ENCODE results near the gene HS3ST6. TPM values are rescaled to one million over a fixed set of nuclear protein-coding genes. Genes with fewer than 3 reads are reported as not detected.

Gene HS3ST6
- total RNA-seq, 1 experiment from 2014 or later = not detected

DNA sequence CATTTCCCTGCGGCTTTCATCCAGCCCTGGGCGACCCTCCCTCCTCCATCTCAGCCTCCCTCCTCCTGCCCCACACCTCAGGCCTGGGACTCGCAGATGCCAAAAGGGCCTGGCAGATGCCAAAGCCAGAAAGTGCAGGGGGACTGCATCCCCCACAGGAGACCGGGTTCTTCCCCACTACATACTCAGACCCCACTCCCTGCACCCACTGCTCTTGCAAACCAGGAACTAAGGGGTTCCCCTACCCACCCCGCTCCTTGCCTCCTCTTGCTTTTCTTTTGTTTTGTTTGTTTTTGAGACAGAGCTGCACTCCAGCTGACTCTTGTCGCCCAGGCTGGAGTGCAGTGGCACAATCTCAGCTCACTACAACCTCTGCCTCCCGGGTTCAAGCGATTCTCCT lies 3.2 kb downstream of the HS3ST6 start:
- H3K36me3 ChIP-seq (ENCODE audit: control insufficient read depth in 1 of 2, insufficient read depth in 2 of 2, low read length in 2 of 2) = no peaks in the 10 kb centered on the region
- no peak overlapping the region for H3K27ac ChIP-seq (ENCODE audit: low read depth, low read length)
- H3K9ac ChIP-seq (ENCODE audit: low read length) = no peak overlapping the region
- CTCF ChIA-PET = no interaction called here
- H3K4me3 ChIP-seq (replicated peaks in 1 of 2; ENCODE audit: low read depth in 1 of 2, low read length in 2 of 2) = no peak overlapping the region
- no peak overlapping the region for H2AFZ ChIP-seq (ENCODE audit: low read depth, low read length, poor library complexity, severe bottlenecking)
- no peak for ATAC-seq
- no peaks in the 10 kb centered on the region for H3K27me3 ChIP-seq (ENCODE audit: insufficient read depth, low read length)
- H3K4me2 ChIP-seq (ENCODE audit: low read length) = no peak overlapping the region
- peaks cover 15 to 16% of the 10 kb centered on the region in 2 experiments for H3K4me1 ChIP-seq (ENCODE audit: control insufficient read depth in 1 of 2, insufficient read depth in 2 of 2, low read length in 2 of 2)
- H4K20me1 ChIP-seq (ENCODE audit: insufficient read depth) = no peaks in the 10 kb centered on the region
- H3K9me2 ChIP-seq (ENCODE audit: insufficient read depth) = no peaks in the 10 kb centered on the region
- DNase-seq (ENCODE audit: low read depth, low spot score) = no peak
- H3K79me2 ChIP-seq (ENCODE audit: insufficient read depth, low read length) = no peaks in the 10 kb centered on the region
- no peaks in the 10 kb centered on the region for H3K9me3 ChIP-seq (ENCODE audit: control insufficient read depth in 1 of 2, insufficient read depth in 1 of 2, low read depth in 1 of 2, low read length in 2 of 2)
- POLR2A ChIA-PET = no interaction called here
- intact Hi-C loops (cut with micrococcal nuclease) = no loop called here
- TF ChIP-seq SIN3A (IDR thresholded peaks at IDR 0.05; ENCODE audit: low read depth) (no peak), EGR1 (IDR thresholded peaks at IDR 0.05; ENCODE audit: low read depth) (no peak), FOSL1 (IDR thresholded peaks at IDR 0.05; ENCODE audit: low read depth) (no peak), SRF (IDR thresholded peaks at IDR 0.05; ENCODE audit: low read depth) (no peak), SP1 (IDR thresholded peaks at IDR 0.05; ENCODE audit: low read depth) (no peak), ZNF274 (IDR thresholded peaks at IDR 0.05; ENCODE audit: low read depth, low read length) (no peak), CBX3 (IDR thresholded peaks at IDR 0.05; ENCODE audit: low read depth) (no peak), RAD21 (IDR thresholded peaks at IDR 0.05; ENCODE audit: low read depth) (no peak), YY1 (IDR thresholded peaks at IDR 0.05; ENCODE audit: extremely low read depth, insufficient replicate concordance, low read depth, low read length) (no peak), EZH2phosphoT487 (IDR thresholded peaks at IDR 0.05; ENCODE audit: borderline replicate concordance) (no peak), CEBPB (IDR thresholded peaks at IDR 0.05; ENCODE audit: low read depth) (no peak), POLR2AphosphoS5 (IDR thresholded peaks at IDR 0.05; ENCODE audit: low read depth, low read length) (no peak), ZFX (IDR thresholded peaks at IDR 0.05) (no peak), JUND (IDR thresholded peaks at IDR 0.05) (no peak)
- TF ChIP-seq, protein P1, sequence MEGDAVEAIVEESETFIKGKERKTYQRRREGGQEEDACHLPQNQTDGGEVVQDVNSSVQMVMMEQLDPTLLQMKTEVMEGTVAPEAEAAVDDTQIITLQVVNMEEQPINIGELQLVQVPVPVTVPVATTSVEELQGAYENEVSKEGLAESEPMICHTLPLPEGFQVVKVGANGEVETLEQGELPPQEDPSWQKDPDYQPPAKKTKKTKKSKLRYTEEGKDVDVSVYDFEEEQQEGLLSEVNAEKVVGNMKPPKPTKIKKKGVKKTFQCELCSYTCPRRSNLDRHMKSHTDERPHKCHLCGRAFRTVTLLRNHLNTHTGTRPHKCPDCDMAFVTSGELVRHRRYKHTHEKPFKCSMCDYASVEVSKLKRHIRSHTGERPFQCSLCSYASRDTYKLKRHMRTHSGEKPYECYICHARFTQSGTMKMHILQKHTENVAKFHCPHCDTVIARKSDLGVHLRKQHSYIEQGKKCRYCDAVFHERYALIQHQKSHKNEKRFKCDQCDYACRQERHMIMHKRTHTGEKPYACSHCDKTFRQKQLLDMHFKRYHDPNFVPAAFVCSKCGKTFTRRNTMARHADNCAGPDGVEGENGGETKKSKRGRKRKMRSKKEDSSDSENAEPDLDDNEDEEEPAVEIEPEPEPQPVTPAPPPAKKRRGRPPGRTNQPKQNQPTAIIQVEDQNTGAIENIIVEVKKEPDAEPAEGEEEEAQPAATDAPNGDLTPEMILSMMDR (IDR thresholded peaks at IDR 0.05 in 2 of 3, conservative IDR thresholded peaks at IDR 0.05 in 1 of 3; ENCODE audit: borderline replicate concordance in 1 of 3, insufficient read depth in 1 of 3, low read depth in 2 of 3, low read length in 2 of 3) = no peak
- TF ChIP-seq, protein P2, sequence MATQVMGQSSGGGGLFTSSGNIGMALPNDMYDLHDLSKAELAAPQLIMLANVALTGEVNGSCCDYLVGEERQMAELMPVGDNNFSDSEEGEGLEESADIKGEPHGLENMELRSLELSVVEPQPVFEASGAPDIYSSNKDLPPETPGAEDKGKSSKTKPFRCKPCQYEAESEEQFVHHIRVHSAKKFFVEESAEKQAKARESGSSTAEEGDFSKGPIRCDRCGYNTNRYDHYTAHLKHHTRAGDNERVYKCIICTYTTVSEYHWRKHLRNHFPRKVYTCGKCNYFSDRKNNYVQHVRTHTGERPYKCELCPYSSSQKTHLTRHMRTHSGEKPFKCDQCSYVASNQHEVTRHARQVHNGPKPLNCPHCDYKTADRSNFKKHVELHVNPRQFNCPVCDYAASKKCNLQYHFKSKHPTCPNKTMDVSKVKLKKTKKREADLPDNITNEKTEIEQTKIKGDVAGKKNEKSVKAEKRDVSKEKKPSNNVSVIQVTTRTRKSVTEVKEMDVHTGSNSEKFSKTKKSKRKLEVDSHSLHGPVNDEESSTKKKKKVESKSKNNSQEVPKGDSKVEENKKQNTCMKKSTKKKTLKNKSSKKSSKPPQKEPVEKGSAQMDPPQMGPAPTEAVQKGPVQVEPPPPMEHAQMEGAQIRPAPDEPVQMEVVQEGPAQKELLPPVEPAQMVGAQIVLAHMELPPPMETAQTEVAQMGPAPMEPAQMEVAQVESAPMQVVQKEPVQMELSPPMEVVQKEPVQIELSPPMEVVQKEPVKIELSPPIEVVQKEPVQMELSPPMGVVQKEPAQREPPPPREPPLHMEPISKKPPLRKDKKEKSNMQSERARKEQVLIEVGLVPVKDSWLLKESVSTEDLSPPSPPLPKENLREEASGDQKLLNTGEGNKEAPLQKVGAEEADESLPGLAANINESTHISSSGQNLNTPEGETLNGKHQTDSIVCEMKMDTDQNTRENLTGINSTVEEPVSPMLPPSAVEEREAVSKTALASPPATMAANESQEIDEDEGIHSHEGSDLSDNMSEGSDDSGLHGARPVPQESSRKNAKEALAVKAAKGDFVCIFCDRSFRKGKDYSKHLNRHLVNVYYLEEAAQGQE (IDR thresholded peaks at IDR 0.05; ENCODE audit: low read depth) = no peak
- TF ChIP-seq, protein P3, sequence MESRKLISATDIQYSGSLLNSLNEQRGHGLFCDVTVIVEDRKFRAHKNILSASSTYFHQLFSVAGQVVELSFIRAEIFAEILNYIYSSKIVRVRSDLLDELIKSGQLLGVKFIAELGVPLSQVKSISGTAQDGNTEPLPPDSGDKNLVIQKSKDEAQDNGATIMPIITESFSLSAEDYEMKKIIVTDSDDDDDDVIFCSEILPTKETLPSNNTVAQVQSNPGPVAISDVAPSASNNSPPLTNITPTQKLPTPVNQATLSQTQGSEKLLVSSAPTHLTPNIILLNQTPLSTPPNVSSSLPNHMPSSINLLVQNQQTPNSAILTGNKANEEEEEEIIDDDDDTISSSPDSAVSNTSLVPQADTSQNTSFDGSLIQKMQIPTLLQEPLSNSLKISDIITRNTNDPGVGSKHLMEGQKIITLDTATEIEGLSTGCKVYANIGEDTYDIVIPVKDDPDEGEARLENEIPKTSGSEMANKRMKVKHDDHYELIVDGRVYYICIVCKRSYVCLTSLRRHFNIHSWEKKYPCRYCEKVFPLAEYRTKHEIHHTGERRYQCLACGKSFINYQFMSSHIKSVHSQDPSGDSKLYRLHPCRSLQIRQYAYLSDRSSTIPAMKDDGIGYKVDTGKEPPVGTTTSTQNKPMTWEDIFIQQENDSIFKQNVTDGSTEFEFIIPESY (IDR thresholded peaks at IDR 0.05; ENCODE audit: extremely low read depth, insufficient replicate concordance, low read length) = no peak
- TF ChIP-seq, protein P4, sequence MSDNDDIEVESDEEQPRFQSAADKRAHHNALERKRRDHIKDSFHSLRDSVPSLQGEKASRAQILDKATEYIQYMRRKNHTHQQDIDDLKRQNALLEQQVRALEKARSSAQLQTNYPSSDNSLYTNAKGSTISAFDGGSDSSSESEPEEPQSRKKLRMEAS (IDR thresholded peaks at IDR 0.05) = no peak
- BruUV-seq (replicated peaks) = no TSS peak
- RAD21 ChIA-PET (ENCODE audit: low non-redundant PET in 1 of 2, low total read pairs in 2 of 2, uncharacterized antibody in 2 of 2, unreplicated experiment in 2 of 2) = no interaction called here
